Amniotic stem cell (primary cell): ENCODE results near the gene MRPL11.
"Not testable (repeated sequence)": the region's sequence is repeated elsewhere in the genome, so short reads cannot be mapped to it uniquely, and the experiment has no call there.

Experiments used
- DNase-seq: peaks from one replicate; lab custom pipeline; 2025; lab: John Stamatoyannopoulos, UW

Gene MRPL11

DNA sequence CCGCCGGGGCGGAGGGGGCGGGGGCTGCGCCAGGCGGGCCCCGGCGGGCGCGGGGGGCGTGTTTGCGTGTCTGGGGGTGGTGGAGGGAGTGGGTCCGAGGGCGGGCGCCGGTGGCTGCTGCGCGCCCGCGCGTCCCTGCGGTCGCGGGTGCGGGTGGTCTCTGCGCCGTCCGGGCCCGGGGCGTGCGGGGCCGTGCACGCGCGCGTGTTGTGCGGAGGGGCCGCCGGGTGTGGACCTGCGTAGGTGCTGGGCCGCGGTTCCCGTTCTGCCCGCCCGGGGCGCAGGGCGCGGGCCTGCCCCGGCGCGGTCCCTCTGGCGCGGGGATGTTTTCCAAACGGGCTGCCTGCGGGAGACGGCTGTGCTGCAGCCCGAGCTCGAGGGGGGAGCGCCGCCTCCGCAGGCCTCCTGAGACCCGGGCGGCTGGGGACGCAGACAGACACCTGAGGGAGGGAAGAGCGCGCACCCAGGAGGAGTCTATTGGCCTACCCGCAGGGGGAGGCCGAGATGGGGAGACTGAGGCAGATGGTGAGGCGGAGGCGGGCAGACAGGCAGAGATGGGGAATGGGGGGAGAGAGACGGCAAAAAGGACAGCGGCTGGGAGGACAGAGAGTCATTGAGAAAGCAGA lies 28.5 kb upstream of the MRPL11 start:
- no peak for DNase-seq

DNA sequence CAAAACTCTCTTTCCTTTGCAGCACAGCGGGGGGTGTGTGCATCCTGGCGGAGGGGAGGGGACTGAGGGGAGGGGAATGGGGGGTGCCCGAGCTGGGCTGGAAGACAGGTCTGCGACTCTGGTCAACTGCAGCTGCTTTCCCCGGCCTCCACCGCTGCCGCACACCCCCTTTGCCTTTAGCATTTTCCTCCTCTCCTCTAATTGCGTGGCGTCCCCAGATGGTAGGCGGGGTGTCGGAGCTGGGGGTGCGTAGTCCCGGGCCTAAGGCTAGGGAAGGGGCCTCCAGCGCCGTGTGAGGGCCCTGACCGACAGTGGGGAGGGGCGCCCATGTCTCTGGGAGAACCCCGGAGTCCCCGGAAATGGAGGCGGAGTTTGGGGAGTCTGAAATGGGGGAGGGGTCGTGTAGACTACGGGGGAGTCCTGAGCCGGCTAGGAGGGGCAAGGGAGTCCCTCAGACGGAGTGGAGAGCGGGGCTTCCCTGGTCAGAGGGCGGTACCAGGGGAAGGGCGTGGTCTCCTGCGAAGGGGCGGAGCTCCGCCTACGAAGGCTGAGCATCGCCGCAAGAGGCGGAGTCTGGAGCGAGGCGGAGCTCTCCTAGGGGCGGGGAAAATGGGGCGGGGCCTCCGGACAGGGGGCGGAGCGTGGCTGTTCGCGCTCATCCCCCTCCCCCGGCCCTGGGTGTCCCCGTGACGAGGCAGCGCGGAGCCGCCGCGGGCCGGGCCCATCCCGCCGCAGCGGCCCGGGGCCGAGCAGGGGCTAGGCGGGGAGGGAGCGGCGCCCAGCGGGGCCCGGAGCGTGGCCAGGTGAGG lies 27.8 kb upstream of the MRPL11 start, which contains the start of gene PELI3:
Gene PELI3, plus strand, starts transcription at position 681 of the 809 bp plus-strand sequence. CDS start 1,224 bp downstream, outside the sequence.
- DNase-seq, result peak; percentile 66

DNA sequence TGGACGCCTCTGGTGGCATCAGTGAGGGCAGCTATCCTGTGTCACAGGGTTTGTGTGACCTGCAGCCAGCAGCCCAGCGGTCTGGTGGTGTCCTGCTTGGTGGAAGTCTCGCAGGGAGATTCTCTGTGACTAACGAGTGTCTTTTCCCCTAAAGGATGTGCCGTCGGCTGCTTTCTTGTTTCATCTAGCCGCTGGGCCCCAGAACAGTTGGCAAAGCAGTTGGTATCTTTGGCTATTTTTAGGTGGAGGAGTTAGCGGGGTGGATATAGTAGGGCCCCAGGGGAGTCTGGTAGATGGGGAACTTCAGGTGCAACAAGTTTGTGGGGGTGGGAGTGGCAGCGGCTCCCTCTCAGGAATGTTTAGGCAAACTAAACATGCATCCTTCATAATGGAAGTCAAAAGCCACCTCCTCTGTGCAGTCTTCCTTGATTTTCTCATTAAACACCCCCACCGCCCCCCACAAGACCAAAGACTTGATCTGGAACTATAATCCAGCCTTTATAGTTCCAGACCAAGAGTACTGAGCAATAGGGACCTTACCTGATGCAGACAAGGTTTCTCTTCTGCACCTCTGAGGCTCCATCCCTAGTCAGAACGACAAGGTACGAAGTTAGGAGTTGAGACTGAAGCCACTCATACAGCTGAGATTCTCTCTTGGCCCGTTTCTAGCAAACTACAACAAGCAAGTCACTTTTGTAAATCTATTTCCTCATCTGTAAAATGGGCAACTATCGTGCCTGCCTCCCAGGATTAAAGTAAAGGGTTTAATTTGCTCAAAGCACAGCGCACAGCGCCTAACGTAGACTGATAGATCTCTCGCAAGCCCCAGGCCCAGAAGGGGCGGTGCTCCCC lies 27.0 kb upstream of the MRPL11 start:
- no peak for DNase-seq

DNA sequence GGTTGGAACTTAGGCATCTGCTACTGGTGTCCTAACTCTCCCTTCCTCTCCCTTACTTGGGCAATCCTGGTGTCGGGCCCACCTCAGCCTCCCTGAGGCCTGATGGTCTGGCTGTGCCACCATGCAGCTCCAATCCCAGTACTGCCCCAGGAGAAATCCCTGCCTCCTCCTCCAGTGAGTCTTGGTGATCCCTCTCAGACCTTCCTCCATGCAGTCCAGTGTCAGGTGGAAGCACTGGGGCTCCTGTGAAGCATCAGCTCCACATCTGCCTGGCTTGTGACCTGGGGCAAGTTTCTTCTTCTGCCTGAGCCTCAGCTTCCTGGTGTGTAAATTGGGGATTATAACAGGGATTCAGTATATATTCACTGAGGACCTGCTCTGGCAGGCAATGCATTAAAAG lies 26.3 kb upstream of the MRPL11 start:
- DNase-seq, result no peak

DNA sequence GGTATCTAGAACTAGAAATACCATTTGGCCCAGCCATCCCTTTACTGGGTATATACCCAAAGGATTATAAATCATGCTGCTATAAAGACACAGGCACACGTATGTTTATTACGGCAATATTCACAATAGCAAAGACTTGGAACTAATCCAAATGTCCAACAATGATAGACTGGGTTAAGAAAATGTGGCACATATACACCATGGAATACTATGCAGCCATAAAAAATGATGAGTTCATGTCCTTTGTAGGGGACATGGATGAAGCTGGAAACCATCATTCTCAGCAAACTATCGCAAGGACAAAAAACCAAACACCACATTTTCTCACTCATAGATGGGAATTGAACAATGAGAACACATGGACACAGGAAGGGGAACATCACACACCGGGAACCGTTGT lies 25.5 kb upstream of the MRPL11 start:
- not testable (repeated sequence) for DNase-seq

DNA sequence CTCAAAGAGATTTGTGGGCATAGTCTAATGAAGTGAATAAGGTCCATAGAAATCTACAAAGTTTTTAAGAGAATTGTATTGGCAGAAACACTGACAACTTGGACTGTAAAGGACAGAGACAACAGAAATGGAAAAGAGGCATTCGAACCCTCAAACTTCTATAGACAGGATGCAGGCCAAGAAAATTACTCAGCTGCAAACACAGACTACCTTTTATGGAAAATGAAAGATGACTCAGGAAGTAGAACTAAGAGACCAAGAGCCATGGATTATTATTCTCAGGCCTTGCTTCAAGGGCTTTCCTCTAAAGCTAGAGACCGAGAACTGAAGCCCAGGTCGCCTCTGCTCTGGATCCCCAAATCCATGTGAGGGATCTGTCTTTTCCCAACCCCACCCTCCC lies 24.3 kb upstream of the MRPL11 start:
- no peak for DNase-seq

DNA sequence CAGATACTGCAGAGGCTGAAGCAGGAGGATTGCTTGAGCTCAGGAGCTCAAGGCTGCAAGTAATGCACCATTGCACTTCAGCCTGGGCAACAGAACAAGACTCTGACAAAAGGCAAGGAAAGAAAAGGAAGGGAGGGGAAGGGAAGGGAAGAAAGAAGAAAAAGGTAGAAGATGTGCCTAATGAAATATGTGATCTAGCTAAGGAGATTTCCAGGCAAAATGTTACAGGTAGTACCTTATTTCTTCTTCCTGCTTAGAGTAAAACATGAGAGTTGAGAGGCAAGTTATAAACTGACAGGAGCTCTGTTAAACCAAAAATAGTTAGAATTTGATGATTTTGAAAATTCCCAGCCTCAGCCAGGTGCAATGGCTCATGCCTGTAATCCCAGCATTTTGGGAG lies 23.4 kb upstream of the MRPL11 start:
- no peak for DNase-seq

DNA sequence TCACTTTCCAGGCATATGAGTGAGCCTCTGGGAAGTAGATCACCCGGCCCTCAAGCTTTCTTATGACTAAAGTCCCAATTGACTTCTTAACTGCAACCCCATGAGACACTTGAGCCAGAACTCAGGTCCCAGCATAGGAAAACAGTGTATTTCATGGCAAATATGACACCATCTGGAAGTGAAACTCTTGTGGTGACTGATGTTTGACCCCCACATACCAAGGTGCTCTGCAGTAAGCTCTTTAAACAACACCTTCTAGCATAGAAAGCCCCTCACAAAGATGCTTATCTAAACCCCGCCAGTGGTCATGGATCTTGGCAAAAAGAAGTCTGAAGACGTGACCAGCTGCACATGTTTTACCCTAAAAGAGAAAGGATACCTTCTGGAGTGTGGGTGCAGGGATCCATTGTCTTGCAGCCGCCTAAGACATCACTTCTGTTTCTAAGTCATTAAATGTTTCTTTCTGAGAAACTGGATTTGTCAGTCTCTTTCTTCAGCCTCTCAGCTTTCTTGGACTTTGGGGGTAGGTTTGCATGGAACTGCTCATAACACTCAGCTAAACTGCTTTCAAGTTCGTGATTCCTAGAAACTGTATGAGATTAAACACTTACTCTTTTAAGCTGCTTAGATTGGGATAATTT lies 20.6 kb upstream of the MRPL11 start:
- no peak for DNase-seq

DNA sequence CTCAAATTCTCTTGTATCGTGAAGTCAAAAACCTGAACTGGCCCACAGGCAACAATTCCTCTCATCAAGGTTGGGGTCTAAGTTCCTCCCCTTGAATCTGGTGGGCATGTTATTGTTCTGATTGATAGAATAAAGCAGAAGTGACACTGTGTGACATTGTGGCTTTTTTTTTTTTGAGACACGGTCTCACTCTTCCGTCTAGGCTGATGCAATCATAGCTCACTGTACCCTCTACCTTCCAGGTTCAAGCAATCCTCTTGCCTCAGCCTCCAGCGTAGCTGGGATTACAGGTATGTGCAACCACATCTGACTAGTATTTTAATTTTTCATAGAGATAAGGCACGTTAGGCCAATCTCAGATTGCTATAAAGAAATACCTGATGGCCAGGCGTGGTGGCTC lies 19.2 kb upstream of the MRPL11 start:
- no peak for DNase-seq

DNA sequence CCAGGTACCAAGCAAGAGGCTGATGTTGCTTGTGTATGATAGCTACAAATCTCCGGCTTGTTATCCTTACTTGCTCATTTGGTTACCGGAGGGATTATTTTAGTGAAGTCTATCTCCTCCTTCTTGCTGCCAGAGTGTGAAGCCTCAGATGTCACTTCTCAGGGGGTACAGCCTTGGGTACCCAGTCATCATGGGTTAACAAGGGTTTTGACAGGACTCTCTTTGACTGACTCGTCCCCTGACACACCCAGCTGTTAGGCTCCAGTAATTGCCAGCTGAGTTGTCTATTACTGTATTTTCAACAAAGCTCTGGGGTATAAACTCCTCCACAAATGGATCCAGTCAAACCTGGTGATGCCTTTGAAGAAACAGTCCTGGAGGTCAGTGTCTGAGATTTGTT lies 16.2 kb upstream of the MRPL11 start:
- DNase-seq, result no peak

DNA sequence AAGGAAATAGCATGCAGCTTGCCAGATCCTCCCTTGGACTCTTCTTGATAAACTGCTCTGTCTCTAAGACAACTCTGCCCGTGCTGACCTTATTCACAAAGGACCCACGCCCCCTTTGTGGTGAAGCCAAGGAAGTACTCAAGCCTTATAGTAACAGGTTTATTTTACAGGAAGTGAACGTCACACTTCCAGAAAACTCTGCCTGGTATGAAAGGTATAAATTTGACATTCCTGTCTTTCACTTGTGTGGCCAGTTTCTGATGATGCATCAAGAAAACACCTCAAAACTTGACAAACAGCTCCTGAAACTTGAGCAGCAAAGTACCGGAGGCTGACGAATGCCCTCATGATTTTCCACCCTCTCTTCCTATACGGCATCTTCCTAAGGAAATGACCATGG lies 15.6 kb upstream of the MRPL11 start:
- no peak for DNase-seq

DNA sequence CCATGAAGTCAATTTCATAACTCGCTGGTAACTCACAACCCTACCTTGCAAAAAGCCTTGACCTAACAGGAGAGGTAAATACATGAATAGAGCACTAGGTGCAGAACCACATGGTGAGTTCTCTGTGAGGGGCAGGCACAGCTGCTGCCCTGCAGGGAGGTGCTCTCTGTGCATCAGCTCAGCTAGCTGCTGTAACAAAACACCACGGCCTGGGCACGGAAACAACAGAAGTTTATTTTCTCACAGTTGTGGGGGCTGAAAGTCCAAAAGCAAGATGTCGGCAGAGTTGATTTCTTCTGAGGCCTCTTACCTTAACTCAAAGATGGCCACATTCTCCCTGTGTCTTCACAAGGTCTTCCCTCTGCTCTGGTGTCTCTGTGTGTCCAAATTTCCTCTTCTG lies 13.0 kb upstream of the MRPL11 start:
- no peak for DNase-seq

DNA sequence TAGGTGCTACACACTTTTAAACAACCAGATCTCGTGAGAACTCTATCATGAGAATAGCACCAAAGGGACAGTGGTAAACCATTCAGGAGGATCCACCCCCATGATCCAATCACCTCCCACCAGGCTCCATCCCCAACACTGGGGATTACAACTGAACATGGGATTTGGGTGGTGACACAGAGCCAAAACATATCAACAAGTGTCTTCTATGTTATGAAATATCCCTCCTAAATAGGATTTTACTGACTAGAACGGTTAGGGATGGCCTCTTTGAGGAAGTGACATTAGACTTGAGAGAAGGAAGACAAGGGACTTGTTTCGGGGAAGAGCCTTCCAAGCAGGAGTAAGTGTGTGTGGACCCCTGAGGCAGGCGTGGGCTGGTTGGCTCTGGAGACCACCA lies 11.9 kb upstream of the MRPL11 start:
- no peak for DNase-seq

DNA sequence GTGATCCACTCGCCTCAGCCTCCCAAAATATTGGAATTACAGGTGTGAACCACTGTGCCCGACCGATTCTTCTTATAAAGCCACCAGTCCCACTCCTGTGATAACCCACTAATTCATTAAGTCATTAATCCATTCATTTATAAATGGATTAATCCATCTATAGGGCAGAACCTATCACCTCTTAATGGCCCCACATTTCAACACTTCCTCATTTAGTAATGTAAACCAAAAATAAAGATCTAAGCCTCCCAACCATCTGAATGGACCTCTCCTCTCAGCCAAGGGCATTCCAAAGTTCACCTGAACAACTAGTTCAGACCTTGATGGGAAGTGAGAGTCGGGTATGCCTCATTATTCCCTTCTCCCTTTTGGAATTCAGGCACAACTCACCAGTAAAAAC lies 9.9 kb upstream of the MRPL11 start:
- DNase-seq, result no peak

DNA sequence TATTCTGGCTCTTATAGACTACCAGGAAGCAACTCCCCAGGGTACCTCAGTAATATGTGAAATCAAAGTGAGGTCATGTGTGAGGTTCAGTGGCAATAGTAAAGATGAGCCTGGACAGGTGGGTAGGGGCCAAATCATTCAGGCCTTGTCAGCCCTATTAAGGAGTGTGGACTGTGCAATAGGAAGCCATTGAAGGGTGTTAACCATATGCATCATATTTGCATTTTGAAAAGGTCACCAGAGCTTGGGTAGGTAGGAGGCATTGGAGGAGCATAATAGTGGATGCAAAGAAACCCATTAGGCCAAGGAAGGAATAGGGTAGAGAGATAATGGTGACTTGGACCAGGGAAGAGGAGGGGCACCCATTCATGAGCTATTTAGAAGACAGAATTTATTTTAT lies 8.4 kb upstream of the MRPL11 start:
- DNase-seq, result no peak

DNA sequence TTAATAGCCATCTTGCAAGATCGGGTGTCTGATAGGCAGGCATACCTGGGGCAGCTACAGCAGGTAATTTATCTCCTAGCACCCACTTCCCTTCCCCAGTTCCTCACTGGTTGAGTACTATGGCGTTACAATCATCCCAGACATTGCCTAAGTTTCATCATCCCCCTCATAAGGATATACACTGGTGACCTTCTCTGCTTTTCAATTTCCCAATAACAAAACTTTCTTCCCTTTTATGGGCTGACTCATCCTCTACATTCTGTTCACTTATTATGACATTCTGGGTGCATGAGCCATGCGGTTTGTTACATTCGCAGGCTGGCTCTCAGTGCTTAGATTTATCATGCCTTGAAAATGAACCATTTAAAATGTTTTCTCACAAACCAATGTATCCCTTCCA lies 5.0 kb upstream of the MRPL11 start:
- DNase-seq, result peak; percentile 16

DNA sequence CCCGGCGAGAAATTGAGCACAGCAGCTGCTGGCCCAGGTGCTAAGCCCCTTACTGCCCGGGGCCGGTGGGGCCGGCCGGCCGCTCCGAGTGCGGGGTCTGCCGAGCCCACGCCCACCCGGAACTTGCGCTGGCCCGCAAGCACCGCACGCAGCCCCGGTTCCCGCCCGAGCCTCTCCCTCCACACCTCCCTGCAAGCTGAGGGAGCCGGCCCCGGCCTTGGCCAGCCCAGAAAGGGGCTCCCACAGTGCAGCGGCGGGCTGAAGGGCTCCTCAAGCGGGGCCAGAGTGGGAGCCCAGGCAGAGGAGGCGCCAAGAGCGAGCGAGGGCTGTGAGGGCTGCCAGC lies 2.3 kb upstream of the MRPL11 start:
- DNase-seq, result not testable (repeated sequence)

DNA sequence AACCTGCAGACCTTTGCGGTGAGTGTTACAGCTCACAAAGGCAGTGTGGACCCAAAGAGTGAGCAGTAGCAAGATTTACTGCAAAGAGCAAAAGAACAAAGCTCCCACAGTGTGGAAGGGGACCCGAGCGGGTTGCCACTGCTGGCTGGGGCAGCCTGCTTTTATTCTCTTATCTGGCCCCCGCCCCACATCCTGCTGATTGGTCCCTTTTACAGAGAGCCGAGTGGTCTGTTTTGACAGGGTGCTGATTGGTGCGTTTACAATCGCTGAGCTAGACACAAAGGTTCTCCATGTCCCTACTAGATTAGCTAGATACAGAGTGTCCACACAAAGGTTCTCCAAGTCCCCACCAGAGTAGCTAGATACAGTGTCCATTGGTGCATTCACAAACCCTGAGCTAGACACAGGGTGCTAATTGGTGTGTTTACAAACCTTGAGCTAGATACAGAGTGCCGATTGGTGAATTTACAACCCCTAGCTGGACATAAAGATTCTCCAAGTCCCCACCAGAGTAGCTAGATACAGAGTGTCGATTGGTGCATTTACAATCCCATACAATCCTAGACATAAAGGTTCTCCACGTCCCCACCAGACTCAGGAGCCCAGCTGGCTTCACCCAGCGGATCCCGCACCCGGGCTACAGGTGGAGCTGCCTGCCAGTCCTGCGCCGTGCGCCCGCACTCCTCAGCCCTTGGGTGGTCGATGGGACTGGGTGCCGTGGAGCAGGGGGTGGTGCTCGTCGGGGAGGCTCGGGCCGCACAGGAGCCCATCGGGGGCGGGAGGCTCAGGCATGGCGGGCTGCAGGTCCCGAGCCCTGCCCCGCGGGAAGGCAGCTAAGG lies 1.7 kb upstream of the MRPL11 start:
- not testable (repeated sequence) for DNase-seq

DNA sequence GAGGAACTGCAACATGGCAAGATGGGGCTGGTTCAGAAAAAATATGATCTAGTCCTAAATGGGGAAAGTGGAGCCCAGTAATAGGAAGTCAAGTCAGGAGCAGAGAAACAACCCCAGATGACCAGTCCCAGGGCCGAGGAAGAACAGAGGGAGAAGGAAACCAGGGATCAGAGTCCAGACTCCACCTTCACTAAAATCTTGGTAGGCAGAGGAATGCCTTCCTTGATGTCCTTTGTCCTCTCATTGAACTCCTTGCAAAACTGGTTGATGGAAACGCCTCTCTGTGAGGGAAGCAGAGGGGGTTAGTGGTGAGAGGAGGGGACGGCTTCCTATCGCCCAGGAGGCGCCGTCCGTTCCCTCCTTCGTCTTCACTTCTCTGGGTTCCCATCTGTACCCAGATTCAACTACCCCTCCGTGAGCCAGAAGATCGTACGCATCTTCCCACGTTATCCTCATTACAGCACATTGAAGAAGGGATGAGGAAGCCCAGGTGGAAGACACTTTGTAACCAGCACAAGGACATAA lies 607 bp downstream of the MRPL11 start:
- no peak for DNase-seq

DNA sequence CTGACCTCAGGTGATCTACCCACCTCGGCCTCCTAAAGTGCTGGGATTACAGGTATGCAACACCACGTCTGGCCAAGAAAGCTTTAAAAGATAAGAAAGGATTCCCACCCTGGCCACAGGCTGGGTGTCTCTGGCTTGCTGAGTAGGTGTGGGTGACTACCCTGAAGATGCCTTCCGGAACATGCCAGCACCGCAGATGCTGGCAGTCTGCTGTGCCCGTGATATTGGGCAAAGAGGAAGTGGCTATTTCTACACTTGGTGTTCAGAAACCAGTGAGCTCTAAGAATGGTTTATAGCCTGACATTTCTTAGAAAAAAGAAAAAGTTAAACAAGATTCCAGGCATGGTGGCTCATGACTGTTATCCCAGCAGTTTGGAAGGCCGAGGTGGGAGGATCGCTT lies 6.1 kb downstream of the MRPL11 start:
- no peak for DNase-seq

DNA sequence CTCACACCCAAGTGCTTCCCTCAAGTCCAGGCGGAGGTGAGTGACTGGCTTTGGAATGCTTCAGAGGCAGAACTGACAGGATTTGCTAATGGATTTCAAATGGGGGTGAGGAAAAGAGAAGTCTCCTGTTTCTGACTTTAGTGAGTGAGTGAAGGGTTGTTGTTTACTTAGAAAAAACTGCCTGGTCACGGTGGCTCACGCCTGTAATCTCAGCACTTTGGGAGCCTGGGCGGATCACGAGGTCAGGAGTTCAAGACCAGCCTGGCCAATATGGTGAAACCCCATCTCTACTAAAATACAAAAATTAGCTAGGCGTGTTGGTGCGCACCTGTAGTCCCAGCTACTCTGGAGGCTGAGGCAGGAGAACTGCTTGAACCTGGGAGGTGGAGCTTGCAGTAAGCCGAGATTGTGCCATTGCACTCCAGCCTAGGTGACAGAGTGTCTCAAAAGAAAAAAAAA lies 6.7 kb downstream of the MRPL11 start:
- DNase-seq, result not testable (repeated sequence)
